NCI-H2196 treated with DMSO at 0.1 percent for 48 hours (cell line): ENCODE data around the gene TMTC1.

Source experiments
- DNase-seq: peaks from one replicate; lab custom pipeline; 2025; ENCODE audit not compliant: unreplicated experiment; lab: John Stamatoyannopoulos, UW

The TMTC1 gene

DNA sequence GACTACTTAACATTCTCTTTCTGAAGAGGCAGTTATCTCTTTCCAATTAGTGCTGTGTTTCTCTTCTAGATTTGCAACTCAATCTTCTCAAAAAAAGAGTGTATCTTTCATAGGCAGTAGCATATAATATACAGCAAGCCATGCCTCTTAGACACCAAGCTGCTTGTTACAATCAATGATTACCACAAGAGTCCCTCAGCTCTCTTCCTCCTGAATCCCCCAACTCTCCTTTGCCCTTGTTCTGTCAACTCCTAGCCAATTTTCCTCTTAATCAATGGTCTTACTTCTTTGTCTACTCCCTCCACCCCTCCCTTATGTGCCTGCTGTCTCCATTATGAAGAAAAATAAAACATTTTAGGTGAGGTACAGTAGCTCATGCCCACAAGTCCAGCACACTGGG is 2.6 kb downstream of the TMTC1 start:
- no peak for DNase-seq

DNA sequence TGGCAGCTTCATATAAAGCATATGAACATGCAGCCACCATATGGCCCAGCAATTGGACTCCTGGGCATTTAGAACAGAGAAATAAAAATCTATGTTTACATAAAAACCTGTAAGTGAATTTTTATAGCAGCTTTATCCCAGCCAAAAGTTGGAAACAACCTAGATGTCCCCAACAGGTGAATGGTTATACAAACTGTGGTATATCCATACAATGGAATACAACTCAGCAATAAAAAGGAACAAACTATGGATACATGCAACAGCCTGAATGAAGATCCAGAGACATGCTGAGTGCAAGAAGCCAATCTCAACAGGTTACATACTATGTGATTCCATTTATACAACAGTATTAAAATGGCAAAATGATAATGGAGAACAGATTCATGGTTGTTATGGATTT is 3.7 kb downstream of the TMTC1 start:
- no peak for DNase-seq

DNA sequence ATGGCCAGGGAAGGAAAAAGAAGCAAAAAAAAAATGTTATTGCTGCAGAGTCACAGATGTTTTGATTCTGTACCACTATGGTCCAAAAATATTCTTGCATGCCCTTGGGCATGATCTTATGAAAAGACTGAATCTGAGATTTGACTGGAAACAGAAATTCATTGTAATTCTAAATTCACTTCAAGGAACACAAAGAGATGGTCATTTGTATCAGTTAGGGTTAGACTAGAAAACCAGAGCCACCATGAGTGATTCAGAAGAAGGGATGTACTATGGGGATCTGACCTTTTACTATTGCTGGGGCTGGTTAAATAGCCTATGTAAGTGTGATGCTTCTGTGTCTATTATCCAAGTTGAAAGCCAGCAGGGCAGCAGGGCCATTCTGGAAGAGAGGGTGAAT is 5.2 kb downstream of the TMTC1 start:
- DNase-seq, result no peak

DNA sequence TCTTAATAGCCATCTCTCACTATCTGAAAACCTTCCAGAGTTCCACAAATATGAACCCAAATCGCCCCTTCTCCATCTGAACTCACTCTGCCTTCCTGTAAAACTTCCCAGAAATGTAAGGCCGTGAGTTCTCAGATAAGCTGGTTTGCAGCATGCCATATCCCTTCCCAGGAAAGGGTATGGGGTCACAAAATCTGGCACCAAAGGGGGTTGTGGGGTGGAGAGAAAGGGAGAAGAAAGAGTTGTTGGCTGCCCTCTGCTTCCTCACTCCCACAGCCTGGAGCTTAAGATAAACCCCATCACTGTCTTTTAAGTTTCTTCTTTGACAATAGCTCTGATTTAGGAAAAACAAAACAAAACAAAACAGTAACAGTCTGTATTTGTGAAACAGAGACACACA is 10.7 kb downstream of the TMTC1 start:
- no peak for DNase-seq

DNA sequence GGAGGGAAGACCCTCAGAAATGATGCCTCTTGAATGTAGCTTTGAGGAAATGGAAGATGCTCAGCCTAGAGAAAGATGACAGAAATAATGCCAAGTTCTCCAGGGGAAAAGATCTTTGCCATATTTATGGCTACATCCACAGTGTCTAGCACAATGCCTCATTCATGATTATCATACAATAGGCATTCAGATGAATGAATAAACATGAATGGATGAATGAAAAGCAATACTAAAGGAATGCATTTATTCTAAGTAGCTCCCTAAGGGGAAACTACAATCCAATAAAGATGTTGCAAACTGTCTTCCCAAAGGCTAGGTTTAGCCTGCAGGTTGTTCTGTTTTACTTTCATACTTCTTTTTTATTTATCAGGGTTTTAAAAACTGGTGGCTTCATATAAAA is 12.0 kb downstream of the TMTC1 start:
- no peak for DNase-seq

DNA sequence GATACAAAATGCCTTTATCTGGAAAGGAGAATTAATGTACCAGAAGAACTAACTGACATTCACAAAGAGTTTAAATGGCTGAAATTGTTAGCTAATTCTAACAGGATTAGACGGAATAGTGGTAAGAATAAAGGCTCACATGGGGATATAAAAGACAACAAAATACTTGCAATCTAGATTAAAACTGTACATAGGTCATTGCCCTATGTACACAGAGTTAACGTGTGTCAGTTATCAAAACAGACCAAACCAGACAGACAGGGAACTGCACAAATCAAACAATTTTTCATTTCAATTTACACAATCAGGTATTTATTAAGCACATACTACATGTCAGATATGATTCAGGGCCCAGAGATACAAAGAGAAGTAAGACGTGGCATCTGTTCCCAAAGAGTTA is 12.6 kb downstream of the TMTC1 start:
- DNase-seq, result no peak

DNA sequence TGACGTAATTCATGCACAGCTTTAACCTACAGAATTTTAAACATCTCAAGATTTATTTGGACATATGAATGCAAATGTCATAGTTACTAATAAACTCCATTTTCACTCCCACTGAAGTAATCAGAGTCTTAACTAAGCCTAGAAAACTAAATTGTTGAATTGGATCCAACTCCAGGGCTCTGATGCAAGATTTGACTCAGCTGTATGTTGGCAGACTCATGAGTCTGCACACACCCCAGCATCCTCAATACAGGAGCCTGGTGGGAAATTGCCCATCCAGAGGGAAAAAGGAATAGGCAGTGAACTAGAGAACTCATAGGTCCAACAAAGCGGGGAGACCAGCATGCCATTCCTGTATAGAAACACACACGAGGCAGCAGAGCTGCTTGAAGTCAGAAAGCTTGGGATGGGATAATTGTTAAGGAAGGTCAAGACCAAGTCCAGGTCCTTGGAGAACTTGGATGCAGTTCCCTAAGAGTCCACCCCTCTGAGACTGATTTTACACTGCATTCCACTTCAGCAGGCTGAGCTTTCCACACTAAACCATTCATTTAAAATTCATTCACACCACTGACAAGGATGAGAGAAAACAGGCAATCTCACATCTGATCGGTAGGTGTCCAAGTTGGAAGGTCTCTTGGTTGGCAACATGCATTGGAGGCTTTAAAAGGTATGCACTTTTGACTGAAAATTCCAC is 14.4 kb downstream of the TMTC1 start:
- no peak for DNase-seq

DNA sequence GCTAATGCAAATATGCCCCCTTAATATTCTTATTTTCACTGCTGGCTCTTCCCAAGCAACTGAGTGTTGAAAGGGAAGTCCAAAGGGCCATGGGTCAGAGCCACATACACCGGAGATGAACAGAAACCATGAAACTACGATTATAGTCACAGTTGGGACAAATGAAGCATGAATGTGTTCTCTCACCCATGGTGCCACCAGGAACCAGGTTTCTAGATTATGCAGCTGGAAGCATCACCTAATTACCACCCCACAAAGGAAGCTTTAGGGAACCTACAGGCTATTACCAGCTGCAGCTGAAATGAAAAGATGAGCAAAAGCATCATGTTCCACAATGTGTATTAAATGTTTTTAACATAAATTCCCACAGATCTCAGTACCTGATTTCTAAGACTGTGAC is 15.4 kb downstream of the TMTC1 start:
- no peak for DNase-seq

DNA sequence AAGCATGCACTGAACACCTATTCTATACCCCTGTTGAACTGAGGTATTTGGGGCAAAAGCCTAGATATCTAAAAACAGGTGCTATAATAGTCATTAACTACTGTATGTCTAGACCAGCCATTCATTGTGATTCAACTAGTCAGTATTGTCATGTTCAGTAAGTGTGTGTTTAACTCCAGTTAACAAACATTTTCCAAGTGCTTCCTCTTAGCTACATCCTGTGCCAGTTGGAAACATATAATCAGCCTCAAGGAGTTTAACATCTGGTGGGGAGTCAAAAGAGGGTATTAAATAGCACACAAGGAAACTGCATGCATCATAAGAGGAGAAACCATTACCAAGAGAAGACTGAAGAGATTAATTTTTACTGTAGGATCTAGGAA is 20.4 kb downstream of the TMTC1 start:
- no peak for DNase-seq

DNA sequence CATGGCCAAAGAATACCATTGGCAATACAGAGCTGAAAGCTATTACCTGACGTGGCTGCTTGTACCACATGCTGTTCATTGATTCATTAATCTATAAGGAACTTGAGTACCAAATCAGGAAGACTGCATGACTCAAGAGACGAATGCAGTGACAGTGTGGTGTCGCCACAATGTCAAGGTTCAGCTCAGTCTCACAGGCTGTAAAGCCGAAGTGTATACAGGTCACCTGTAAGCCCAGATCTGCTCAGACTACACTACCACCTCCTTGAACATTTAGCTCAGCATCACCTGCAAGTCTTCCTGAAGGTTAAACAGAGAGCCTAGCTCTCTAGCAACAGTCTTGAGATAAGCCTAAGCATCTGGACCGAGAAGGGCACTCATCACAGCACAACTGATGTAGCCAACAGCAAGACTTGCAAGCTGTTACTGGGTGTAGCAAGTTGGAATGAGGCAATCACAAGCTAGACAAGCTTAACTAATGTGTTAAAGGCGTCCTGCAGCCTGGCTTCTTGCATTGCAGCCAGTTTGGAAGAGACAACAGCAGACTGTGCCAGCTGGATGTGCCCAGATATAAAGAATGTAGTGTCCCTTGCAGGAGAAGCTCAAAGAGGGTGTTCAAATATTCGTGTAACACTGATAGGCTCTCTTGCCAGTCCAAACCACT is 21.0 kb downstream of the TMTC1 start:
- DNase-seq, result no peak

DNA sequence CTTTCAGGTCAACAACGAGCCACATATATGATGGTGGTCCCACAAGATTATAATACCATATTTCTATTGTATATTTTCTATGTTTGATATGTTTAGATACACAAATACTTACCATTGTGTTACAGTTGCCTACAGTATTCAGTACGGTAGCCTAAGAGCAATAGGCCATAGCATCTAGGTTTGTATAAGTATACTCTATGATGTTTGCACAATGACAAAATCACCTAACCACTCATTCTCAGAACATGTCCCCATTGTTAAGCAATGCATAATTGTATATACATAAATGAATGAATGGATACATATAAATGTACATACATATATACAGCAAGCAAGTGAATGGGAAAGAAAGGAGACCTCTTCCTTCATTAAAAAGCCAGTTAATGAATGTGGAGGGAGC is 23.8 kb downstream of the TMTC1 start:
- DNase-seq, result no peak

DNA sequence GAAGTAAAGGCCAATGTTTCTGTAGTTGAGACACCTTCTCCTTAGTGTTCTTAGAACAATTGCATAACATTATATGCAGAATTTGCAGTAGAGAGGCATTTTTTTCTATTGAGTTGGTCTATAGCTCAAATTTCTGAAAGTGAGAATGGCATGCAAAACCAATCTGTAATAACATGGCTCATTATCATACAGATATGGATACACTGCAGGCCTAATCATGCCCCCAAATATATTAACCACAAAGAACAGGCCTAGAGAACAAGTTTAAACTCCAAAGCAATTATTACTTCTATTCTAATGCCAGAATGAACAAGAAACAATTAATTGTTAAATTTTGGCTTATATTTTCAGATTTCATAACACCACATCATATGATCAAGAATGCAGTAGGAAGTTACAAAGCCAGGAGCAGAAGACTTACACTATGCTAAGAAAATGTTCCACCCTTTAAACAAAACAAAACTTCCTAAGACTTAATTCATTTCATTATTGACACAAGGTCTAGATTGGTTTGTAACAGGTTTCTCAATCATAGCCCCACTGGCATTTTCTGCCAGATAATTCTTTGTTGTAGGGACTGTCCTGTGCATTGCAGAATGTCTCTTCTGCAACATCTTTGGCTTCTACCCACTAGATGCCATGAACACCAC is 26.9 kb downstream of the TMTC1 start:
- no peak for DNase-seq

DNA sequence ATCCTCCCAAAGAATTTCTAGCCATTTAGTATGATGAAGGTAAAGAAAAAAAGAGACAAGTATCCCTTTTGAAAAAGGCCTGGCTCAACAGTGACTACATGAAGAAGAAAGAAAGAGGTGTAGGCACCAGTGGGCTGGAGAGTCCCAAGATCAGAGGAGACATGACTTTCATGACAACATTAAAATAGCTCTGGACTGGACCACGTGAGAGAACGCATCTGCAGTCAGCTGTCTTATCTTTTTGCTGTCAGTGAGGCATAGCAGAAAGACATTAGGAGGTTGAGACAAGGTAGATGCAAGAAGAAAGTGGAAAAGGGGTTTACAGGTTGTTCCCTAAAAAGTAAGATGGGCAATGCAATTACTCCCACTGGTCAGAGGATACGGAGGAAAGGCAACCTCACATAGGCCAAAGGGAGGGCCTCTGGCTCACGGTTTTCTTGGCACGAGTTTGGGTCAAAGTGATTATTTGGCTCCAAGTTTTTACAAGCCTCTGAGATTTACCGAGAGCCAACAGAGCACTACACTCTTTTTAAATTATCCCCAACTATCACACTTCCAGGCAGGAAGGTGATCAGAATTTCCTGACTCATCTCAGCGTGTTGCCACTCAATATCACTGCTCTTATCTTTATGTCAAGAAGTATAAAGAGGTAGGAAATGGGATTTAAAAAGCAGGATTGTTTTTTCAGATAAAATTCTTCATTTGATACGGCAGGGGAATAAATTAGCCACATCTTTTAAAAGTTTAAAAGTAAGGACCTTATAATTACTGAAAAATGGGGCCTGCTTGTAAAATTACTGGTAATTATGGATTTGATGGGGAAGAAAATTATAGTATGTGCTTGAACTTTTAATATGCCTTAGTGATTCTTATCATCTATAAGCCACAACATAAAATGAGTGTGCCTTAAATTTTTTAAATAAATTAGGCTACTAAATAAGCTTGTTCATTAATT is 29.2 kb downstream of the TMTC1 start:
- no peak for DNase-seq

DNA sequence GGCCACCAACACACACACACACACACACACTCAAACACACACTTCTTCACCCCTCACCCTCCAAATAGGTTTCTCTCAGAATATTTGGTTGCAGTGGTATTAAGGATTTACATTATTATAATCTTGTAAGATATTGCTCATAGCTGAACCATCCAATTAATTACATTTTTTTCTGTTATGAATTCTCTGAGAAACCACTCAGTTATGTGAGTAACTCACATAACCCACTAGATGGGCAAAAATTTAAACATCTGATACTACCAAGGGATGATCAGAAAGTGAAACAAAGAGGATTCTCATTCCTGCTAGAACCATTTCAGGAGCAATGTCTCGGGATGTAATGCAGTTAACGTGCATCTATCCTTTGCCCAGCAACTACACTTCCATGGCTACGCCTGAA is 31.6 kb downstream of the TMTC1 start:
- no peak for DNase-seq

DNA sequence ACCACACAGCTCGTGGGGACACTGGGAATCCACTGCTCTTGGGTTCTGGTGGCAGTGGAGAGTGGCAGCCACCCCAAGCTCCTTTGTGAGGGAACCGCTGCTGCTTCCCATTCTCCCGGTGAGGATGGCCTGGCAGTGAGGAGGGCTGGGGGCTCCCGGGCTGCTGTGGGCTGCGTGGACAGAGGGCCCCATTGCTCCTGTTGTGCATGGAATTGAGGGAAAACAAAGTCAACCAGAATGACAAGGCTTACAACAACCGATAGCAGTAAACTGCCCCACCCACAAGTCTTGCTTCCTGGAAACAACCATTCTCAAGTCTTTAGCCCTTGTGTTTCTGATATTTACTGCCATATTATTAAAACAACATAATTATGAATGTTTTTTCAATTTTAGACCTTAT is 32.1 kb downstream of the TMTC1 start:
- no peak for DNase-seq

DNA sequence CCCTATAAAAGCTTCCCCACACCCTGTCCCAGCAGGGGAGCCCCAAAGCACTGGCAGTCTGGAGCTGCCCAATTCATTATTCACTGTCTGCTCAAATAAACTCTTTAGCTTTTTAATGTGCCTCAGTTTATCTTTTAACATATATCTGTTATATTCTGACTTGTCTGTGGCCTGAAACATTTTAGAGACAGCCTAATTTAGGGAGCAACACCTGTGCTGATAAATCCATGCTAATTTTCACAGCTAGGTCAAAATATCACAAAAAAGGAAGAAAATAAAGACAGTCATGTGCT is 32.9 kb downstream of the TMTC1 start:
- DNase-seq, result no peak

DNA sequence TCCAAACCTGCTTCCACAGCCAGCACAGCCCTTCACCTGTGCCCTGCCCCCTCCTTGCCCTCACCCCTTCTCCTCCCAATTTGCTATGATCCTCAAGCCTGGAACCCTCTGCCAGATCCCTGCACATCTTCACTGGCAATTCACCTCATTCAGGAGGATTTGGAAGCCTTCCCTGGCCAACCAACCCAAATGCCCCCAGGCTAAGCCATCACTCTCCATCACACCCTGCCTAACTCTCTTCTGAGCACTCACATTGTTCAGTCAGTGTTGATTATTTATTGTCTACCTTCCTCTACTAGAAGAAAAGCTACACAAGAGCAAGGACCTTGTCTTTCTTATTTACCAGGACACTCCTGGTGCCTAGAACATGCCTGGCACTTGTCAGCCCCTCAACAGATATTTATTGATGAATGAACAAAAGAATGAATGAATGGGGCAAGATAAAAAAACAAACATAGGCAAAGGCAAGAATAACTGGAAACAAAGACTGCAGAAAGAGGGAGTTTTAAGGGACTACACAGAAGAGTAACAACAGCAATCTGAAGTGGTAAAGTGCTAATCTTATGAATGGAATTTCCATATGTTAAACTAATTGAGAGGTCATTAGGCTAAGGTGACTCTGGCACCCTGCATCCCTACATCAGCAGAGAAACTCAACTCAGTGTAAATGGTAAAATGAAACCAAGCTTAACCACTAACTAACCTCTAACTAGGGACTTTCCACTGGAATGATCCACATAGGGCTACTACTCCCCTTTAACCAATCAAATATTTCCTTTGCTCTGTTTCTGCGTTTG is 33.4 kb downstream of the TMTC1 start:
- no peak for DNase-seq

DNA sequence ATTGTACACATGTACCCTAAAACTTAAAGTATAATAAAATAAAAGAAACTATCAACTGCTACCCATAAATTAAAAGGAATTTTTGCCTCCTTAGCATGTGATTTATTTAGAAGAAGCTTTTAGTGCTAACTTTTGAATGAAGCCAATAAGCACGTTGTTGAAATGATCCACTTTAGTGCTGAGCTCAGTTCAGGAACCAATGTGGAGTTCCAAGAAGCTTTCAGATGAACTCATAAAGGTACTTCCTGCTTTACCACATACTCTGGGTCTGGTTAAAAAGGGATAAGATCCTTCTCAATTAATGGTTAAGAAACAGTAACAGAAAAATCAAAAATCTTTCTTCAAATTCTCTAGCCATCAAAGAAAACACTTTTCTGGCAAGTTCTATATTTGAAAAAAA is 39.4 kb downstream of the TMTC1 start:
- DNase-seq, result no peak

DNA sequence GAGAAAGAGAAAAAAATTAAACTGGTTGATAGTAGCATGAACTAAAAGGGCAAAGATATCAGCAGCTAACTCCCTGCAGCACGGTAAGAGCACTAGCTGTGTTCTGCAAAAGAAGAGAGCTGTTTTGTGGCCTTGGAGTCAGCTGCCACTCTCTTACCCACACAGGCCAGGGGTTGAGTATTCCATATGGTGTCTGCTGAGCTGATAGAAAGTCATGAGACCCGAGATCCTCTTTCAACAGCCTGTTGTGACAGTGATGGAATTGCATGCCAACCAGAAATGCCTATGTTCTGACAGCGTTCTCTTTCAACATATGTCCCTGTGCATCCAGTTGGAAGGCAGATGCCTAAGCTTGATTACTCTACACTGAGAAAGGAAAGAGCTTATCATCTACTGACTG is 39.9 kb downstream of the TMTC1 start:
- no peak for DNase-seq

DNA sequence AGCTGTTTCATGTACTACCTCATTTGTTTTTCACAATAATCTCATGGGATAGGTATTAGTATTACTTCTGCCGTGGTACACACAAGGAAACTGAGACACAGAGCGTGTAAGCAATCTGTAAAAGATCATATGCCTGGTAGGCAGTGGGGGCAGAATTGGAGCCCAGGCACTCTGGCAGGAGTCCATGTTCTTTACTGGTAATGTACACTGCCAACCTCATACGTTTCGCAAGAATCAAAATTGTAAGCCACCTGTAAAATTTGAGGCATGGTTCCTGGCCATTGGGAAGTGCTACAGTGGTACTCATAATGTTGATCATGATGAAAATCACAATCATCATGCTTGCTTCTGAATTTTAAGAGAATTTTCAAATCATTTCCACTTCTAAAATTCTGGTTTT is 40.7 kb downstream of the TMTC1 start:
- no peak for DNase-seq

DNA sequence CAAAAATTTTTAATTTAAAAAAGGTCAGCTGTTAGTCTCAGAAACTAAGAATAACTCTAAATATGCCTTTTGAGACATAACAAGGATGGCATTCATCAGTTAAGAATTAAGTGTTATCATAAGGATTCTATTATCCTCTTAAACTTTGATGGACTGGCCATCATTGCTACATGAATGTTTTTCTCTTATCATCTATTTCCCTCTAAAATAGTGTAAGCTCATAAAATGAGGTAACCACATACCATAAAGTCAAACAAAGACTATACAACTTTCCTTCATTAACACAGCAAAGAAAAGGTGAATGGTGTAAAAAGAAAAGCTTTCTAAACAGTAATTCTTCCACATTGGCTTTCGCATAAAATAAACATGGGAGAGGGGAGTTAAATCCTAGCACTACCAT is 41.1 kb downstream of the TMTC1 start:
- no peak for DNase-seq
